Measurements from ENCODE around the gene PPP1R14D.
A peak's percentile ranks its signal among the peaks of the same experiment; 100 is the strongest.

The PPP1R14D gene

DNA sequence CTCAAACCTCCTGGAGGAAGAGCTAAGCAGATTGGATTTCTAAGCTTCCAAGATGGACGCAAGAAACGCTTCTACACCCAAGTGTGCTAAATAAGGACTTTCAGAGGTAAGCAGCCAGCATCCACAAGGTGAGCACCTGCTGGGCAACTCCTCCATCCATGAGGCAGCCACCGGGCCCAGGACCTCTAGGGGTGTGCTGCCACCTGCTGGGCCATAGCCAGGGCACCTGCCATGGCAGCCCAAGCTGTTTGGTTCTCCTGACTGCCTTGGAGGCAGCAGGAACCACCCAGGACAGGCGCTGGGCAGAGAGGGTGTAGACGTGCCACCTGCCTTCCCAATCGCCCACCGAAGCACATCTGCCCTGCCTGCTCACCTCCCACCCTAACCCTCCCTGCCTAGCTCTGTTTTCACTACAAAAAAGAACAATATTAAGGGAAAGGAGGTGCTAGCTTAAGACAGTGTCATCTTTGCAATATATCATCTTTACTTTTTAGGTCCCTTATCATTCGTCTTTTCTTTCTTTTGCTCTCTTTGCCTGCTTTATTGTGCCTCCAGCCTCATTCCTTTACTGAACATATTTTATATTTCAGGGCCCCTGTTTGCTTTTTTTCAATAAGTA, 45.8 kb downstream of the PPP1R14D start:
- DNase-seq (ENCODE audit: low read depth), result peak; percentile 65

DNA sequence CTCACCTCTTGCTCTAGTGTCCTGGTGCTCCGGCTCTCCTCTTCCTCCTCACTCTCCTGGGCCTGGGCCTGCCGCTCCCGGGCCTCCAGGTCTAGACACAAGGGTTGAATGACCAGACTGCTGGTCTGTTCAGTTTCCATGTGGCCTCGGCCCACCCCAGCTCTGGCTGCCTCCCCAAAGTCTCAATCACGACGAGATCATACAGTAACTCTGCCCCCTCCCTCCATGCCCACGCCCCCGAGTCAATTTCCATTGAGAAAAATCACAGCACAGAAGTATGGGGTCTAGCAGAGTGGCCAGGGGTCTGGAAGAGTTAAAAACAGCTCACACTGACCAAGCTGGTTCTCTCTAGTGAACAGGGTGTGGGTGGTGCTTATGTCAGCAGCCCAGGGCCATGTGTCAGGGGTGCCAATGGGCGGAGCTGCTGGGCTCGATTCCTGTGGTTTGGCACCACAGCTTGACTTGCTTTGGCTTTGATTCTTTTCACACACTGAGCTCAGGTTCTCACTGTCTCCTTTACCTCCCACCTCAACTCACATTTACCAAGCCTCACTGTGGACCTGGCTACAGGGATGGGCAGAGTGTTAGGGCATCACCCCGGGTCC, 51.9 kb downstream of the PPP1R14D start:
- DNase-seq (ENCODE audit: low read depth), result peak; percentile 51

DNA sequence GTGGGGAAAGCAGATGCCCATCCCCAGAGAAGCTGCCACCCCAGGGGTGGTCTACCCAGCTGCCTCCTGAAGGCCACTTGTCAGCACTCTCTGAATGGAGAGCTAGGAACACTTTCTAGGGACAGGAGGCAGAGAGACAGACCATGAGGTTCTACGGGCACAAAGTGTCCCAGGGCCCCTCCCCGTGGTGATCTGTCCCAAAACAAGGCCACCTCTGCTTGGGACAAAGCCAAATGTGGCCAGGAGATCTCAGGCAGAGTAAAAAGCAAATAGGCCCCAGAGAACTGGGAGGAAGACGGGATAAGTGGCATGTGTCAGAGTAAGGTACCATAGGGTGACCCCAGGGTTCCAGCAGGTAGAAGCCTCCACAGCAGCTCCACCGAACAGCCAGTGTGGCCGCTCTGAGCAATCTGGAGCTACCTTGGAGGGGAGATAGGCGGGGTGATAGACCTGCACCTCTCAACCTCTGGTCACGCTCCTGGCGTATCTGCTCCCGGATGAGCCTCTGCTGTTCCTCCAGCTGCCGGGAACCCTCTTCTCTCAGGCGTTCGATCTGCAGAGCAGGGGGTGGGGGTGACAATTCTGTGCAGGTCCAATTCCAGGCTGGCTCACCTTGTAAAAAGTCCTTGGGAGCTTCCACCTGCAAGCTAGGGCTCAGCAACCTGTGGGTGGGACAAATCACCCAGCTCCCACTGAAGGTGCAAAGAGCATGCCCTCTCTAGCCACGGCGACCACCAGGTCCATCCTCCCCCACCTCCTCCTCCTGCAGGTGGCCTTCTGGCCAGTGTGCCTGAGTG, 52.6 kb downstream of the PPP1R14D start:
- DNase-seq (ENCODE audit: low read depth), result no peak

DNA sequence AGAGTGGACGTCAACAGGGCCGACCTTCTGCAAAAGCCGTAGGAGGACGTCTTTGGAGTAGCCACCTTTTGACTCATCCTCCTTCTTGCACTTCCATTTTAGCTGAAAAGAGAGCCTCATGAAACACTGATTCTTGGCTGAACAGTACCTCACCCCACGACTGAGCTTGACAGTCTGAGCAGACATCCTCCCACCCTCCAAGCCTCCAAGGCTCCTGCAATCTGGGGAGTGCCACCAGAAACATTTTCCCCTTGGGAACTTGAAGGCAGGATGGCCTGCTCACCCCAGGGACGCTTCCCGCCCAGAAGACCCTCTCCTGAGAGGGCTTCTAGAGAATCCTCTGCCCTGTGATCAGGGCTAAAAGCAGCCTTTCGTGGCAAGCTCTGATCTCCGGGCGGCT, 53.5 kb downstream of the PPP1R14D start:
- DNase-seq (ENCODE audit: low read depth), result no peak

DNA sequence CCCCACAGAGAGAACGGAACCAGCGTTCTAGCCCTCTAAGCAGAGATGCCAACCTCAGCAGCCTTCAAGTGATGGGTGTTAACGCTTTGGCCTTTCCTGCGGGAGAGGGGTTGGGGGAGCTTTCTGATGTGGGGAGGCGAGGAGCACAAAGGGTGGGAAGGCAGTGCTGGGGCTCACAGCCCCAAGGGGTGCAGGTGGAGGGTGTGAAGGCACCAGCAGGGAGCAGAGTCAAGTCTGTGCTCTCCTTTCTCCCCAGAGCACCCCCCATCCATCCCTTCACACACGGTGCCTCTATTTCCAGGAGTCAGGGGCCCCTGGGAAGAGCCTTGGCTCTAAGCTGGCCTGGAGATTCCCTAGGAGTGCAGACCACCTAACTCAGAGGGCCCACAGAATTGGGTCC, 54.6 kb downstream of the PPP1R14D start:
- no peak for DNase-seq (ENCODE audit: low read depth)

DNA sequence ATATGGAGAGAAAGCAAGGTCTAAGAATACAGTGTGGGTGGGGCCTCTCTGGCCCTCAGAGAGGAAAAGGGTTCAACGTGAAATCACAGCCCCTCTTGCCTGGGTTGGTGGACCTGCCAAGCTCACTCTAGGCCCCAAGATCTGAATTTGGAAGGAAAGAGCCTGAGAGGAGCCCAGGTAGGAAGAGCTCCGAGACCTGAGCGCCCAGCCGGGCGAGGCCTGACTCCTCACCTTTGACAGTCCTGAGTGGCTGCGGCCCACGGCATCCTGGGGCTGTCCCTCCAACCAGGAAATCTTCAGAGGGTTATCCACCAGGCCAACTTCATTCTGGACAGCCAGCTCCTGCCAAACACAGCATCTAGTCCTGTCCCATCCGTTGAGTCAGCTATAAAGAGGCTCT, 55.0 kb downstream of the PPP1R14D start:
- DNase-seq (ENCODE audit: low read depth), result no peak

DNA sequence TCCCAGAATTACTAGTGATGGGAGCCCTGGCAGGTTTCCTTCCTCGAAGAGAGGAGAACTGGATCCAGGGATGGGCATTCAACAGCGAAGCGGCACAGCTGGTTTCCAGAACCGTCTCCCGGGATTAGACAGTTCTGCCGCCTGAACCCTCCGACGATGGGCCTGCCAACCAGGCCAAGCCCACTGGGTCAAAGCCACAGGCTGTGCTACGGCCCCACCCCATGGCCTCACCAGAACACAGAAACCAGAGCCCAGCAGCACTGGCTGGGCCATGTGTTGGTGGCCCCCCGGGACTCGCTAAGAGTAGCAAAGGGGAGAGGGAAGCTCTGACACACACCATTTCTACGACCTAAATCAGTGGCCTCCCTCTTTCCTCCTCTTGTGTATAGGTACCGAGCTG, 56.5 kb downstream of the PPP1R14D start:
- DNase-seq (ENCODE audit: low read depth), result no peak

DNA sequence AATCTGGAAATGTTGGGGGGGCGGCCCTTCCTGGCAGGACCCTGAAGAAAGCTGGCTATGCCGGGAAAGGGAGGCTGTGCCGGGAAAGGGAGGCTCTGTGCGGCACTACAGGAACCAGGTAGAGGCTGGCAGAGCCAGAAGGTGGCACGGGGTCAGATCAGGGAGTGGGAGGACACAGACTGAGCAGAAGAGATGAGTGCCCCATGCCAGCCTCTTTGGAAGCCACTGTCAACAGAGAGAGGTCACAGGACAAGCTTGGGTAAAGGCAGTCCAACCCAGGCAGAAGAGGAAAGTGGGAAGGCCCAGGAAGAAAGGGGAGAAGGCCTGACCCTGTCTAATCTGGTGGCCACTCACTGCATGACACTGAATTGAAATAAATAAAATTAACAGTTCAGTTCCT, 57.3 kb downstream of the PPP1R14D start:
- DNase-seq (ENCODE audit: low read depth), result no peak

DNA sequence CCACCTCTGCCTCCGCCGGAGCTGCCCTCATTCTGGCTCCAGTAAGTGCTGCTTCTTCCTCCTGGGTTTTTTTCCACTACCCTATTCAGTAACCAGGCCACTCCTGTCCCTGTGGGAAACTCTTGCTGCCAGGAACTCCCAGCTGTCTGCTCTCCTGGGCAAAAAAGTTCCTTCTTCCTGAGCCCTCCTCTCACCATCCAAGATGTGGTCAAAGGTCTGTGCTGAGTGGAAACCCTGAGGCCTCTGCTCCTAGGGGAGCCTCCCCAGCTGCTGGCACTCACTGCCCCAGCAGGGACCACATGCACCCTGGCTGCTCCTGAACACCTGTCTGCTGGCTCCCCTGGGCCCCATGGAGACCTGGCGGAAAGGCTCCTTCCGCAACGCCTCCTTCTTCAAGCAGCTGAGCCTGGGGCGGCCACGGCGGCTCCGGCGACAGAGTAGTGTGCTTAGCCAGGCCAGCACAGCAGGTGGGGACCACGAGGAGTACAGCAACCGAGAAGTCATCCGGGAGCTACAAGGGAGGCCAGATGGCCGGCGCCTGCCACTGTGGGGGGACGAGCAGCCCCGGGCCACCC, 58.3 kb downstream of the PPP1R14D start:
- DNase-seq (ENCODE audit: low read depth), result no peak

DNA sequence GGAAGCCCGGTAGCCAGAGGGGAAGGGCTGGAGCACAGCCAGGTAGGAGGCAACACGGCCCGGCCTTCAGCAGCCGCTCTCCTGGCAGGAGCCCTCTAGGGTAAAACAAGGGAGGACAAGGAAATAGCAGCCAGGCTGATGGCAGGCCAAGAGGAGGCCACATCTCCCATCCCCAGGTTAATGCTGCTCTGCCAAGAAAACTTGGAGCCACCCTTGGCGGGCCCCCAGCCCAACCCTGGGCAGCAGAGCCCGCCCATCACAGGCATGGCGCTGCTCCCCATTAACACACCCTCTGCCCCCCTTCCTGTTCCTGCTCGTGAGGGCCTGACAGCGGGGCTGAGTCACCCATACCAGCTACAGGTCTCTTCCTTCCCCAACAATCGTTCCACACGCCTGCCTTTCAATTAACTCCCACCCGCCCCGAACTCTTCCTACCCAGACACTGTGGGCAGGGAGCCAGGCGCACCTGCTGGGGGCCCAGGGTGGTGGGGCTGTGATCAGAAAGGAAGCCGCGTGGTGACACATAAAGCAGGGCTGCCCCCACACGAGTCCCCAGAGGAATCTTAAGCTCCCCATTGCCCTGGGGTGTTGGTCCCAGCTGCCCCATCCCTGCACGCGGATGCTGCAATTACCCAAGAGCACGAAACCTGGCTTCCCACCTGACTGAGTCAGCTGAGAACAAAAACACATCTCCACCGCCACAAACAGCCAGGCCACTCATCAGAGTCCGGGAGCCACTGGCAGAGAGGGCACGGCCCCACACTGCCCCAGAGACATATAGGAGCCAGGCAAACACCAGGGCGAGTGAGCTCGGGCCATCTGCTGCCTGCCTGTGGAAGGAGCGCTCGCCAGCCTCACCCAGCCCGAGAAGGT, 59.0 kb downstream of the PPP1R14D start, which contains the start of gene C15orf62:
C15orf62 (plus strand) TSS at position 707 of the 873 bp plus-strand sequence. CDS start 516 bp downstream, outside the sequence.
- DNase-seq (ENCODE audit: low read depth), result peak; percentile 52

DNA sequence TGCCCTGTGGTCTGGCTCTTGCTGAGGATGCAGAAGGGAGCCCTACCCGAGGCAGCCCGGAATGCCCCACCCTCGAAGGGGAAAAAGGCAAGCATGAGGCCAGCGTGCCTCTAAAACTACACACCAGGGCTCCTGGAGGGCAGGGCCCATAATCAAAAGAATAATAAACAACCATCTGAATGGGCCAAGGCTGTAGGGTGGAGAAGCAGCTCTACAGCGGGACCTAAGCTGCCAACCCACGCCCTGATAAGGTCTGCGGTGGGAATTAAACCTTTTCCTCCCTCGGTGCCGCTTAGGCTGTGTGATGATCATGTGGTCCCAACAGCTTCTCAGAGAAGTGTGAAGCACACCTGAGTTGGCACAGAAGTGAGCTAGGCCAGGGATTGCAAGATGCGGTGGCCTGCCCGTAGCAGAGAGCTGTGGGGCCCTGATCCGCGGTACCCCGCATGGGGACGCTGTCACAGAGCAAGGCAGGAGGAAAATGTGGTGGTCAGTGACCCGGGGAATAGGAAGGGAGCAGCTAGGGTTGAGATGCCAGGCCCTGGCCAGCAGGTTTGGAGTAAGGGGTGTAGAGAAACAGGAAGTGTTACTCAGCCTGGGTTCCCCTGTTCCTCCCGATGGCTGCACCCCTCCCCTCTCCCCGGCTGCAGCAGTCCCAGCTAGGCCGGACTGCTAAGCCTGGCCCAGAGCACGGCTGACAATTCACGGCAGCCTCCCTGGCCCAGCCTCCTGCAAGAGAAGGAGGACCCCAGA, 59.8 kb downstream of the PPP1R14D start:
- no peak for DNase-seq (ENCODE audit: low read depth)

DNA sequence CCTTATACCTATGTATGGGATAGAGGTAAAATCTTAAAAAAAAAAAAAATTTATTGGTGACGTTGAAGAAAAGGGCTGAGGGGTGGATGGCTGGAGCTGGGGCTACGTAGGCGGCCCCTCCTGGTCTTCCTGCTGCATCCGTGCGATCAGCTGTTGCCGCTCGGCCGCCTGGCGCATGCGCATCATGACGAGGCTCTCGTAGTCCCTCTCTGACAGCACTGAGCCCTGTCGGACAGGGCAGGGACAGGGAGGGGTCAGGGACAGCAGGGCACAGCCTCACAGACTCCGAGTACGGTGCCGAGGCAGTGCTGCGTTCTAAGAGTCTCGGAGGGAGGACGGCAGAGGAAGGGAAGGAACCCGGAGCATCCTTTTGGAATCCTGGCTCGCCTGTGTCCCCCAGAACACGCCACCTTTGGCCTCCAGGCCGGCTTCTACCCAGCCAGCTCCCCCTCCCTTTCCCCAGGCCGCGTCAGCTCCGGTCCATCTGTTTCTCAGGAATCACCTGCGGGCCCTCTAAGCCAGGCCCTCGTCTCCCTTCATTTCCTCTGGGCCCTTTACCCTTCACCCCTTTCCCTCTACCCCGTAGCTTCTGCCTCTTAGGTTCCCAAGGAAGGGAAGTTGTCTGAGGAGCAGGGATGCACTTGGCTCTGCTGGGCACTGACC, 60.5 kb downstream of the PPP1R14D start:
- DNase-seq (ENCODE audit: low read depth), result no peak

DNA sequence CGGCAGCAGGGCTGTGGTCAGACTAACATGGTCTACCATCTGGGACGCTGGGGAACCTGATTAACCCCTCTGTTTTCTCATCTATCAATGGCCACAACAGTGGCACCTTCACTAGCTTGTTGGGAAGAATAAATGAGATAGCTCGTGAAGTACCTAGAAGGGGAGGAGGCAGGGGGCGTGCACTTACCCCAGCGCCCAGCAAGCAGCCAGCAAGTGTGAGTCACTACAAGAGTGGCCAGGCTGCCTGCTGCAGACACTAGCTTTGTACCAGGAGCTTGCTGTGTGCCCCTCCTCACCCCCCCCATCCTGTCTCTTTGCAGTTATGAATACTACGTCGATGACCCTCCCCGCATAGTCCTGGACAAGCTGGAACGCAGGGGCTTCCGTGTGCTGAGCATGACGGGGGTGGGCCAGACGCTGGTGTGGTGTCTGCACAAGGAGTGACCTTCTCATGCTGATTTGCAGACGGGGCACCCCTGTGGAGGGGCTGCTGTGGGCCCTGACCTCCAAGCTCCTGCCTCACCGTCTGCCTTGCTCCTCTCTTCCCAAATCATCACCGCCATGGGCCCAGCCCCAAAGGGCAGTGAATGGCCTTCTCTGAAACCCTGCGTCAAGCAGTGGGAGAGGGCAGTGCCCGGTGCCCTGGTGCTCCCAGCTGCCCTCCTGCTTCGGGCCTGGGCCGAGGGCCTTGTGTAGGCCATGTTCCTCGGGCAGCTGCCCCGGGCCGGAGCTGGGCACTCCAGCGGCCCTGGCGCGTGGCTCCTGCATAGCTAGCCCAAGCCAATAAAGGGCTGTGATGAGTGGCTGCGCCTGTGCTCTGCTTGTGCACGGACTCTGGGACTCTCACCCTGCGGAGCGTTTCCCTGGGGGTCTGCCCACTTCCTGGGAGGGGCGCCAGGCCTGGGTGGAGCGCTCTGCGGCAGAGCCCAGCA, 61.3 kb downstream of the PPP1R14D start:
- no peak for DNase-seq (ENCODE audit: low read depth)

DNA sequence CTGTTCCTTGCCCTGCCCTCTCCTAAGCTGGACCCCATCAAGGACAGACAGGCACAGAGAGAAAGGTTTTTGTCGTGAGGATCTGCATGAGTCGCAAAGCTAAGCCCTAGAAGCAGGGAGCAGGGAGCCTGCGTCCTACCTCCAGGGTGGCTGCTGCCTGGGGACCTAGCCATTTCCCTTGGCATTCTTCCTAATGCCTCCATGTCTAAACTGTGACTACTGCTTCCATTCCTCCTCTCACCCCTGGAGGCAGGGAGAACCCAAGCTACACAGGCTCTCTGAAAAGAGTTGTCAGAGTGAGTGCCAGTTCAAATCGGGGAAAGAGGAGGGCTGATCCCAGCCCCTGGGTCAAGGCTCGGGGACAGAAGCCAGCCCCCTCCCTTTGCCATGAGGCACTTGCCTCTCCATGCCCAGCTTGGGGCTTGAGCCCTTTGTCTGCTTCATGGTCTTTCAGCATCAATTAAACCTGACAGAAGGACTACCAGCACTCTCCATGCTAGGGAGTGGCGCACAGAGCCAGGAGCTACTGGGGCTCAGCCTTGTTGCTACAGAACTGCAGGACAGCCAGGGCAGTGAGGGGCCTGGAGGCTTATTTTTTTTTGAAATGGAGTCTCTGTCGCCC, 62.2 kb downstream of the PPP1R14D start:
- DNase-seq (ENCODE audit: low read depth), result no peak
